ENCODE measurements around the gene EML3.
"Not testable (repeated sequence)": the region's sequence is repeated elsewhere in the genome, so short reads cannot be mapped to it uniquely, and the experiment has no call there.

The EML3 gene

DNA sequence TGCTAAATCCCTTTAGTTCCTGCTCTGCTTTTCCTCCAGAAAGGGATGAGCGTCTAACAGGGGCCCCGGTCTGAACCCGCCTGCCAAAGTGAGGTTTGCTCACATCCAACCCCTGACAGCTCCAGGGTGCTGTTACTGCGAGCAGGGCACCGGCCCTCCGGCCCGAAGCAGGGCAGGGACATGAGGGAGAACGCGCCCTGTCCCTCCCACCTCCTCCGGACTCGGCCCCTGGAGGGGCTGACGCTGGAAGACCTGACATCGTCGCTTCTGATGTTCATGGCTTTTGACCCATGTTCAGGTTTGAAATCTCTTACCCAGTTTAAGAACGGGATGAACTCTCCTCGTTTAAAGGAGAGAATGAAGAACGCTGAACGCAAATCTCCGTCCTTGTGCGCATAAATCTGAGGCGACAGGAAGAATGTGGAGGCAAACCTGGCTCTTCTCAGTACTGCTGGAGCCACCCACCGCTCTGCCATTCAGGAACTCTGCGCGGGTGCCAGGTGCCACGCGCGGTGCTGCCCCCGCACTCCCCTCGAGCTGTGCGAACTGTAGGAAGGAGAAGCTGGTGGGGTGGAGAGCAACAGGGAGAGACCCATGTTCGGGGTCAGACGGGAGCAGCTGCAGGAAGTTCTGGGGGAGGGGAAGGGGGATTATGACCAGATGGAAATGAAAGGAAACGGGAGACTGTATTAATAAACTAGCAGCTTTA is 38.1 kb downstream of the EML3 start:
- H3K4me1 ChIP-seq (ENCODE audit: control insufficient read depth, insufficient read depth, low read length) = peaks cover 7% of the 10 kb centered on the region
- no peaks in the 10 kb centered on the region for H3K9me3 ChIP-seq (ENCODE audit: control insufficient read depth, insufficient read depth, low read length)
- no peaks in the 10 kb centered on the region for H3K27me3 ChIP-seq (ENCODE audit: control insufficient read depth, insufficient read depth, low read length)
- H3K4me3 ChIP-seq (ENCODE audit: low read depth, low read length) = peak overlapping the region; percentile 100
- peak overlapping the region; percentile 87 for H3K9ac ChIP-seq (ENCODE audit: low read depth, low read length)
- peaks cover 67% of the 10 kb centered on the region for H3K36me3 ChIP-seq (ENCODE audit: control insufficient read depth, insufficient read depth, low read length)

DNA sequence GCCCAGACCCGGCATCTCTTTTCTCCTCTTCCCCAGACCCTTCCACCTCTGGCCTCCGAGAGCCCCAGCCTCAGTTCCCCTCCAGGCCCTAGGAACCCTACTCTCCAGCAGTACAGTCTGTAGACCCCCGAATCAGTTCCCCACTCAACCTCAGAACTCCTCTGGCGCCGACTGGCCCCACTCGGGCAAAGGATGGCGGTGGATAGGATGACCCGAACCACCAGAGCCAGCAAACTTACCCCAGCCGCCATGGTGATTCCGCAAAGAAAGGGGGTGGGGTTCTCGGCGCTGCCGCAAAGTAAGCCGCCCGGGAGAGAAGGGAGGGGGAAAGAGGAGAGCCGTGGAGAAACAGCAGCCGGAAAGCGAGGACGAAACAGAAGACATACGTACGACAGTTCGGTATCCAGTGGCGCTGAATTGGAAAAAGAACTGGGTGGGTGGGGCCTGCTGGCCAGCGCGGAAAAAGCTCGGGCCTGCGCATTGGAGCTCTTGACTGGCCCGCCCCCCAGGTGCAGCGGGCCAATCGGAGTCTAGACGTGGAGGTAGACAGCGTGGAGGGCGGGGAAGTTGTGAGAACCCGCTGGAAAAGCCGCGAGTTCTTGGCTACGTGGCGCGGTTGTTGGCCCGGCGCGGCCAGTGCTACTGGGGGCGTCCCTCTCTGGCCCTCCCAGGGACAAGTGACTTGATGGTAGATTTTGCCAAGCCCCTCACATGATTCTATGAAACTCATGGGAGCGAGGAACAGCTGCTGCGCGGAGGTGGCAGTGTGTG is 38.8 kb downstream of the EML3 start, which contains the start of gene EEF1G:
EEF1G (minus strand) TSS at position 300 of the 771 bp plus-strand sequence; CDS start at position 251, 49 bp downstream.
- Histone ChIP-seq H3K4me3 (ENCODE audit: low read depth, low read length) (peak within 1 kb of the TSS; percentile 100), H3K27me3 (ENCODE audit: control insufficient read depth, insufficient read depth, low read length) (no peaks in the 10 kb centered on the region), H3K9ac (ENCODE audit: low read depth, low read length) (peak within 1 kb of the TSS; percentile 100), H3K4me1 (ENCODE audit: control insufficient read depth, insufficient read depth, low read length) (peaks cover 7% of the 10 kb centered on the region), H3K9me3 (ENCODE audit: control insufficient read depth, insufficient read depth, low read length) (no peaks in the 10 kb centered on the region), H3K36me3 (ENCODE audit: control insufficient read depth, insufficient read depth, low read length) (peaks cover 71% of the 10 kb centered on the region)

DNA sequence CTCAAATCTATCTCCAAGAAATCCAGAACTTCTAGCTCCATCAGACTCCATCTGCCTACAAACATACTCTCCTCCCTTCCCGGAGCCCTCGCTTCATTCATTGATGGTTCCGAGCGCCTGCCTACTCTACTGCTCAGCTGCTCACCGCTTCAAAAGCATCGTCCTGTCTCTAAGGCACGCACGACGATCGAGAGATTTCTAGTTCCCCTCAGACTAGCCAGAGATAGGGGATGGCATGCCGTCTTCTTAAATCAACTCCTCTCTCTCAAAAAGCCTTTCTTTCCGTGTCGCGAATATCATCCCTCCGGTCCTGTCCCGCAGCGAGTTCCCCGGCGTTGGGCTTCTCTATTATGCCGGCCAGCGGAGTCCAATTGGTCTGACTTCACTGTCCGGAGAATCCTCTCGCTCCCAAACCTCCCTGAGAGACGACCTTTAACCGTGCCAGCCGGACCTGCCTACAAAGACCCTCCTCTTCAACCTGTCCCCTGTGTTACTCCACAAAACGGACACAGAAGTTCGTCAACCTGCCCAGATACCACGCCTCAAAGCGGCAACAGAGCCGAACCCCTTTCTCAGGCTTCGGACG is 39.5 kb downstream of the EML3 start:
- Histone ChIP-seq H3K27me3 (ENCODE audit: control insufficient read depth, insufficient read depth, low read length) (no peaks in the 10 kb centered on the region), H3K4me3 (ENCODE audit: low read depth, low read length) (peak overlapping the region; percentile 100), H3K9me3 (ENCODE audit: control insufficient read depth, insufficient read depth, low read length) (no peaks in the 10 kb centered on the region), H3K4me1 (ENCODE audit: control insufficient read depth, insufficient read depth, low read length) (peaks cover 7% of the 10 kb centered on the region), H3K36me3 (ENCODE audit: control insufficient read depth, insufficient read depth, low read length) (peaks cover 69% of the 10 kb centered on the region), H3K9ac (ENCODE audit: low read depth, low read length) (peak overlapping the region; percentile 100)

DNA sequence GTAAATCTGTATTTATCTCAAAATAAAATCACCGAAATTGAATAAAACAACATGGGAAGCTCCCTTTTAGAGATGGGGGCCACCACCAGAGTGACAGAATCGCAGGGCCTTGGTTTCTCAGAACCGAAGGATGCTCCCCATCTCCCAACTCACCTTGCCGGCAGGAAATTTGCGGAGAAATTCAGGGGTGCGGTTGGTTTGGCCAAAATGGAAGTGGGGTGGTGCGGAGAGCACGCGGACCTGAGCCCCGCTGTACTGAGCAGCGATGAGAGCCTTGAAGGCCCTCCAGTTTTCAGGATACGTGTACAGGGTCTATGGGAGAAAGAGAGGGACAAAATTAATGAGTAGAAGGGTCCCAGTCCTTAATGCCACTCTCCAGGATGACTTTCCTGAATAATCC is 40.1 kb downstream of the EML3 start:
- no peaks in the 10 kb centered on the region for H3K27me3 ChIP-seq (ENCODE audit: control insufficient read depth, insufficient read depth, low read length)
- H3K4me3 ChIP-seq (ENCODE audit: low read depth, low read length) = peak overlapping the region; percentile 100
- peaks cover 69% of the 10 kb centered on the region for H3K36me3 ChIP-seq (ENCODE audit: control insufficient read depth, insufficient read depth, low read length)
- no peaks in the 10 kb centered on the region for H3K9me3 ChIP-seq (ENCODE audit: control insufficient read depth, insufficient read depth, low read length)
- peaks cover 7% of the 10 kb centered on the region for H3K4me1 ChIP-seq (ENCODE audit: control insufficient read depth, insufficient read depth, low read length)
- peak overlapping the region; percentile 100 for H3K9ac ChIP-seq (ENCODE audit: low read depth, low read length)

DNA sequence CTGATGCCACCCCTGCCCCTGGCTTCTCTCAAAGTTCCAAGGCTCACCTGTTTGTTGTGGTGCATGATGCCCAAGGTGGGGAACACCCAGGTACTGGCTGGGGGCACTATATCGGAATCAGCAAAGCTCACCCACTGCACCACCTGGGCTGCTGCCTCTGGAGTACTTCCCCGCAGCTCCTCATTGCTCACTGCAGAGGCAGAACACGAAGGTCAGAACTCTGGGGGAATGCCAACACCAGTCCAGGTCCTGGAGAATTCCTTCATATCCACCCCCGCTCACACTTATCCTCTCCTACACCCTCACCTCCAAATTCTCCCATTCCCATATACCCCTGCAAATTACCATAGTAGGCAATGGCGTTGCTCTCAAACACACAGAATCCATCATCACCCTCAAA is 41.1 kb downstream of the EML3 start:
- H3K4me1 ChIP-seq (ENCODE audit: control insufficient read depth, insufficient read depth, low read length) = not testable (repeated sequence)

DNA sequence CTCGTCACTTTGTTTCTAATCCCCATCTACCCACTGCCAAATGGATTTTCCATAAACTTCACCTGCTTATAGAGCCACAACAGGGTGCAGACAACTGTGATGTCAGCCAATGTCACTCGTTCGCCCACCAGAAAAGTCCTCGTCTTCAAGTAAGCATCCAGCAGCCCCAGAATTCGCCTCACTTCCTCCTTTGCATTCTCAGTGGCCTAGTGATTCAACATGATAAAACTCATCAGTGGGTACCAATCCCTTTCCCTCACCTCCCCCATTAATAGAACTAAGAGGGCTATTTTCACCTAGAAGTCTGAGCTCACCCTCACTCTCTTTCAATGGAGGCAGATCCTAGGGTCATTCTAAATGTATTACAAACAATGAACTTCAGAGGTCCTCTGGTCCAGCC is 41.7 kb downstream of the EML3 start:
- H3K9me3 ChIP-seq (ENCODE audit: control insufficient read depth, insufficient read depth, low read length); H3K4me1 ChIP-seq (ENCODE audit: control insufficient read depth, insufficient read depth, low read length); H3K27me3 ChIP-seq (ENCODE audit: control insufficient read depth, insufficient read depth, low read length); H3K4me3 ChIP-seq (ENCODE audit: low read depth, low read length); H3K9ac ChIP-seq (ENCODE audit: low read depth, low read length): not testable (repeated sequence)
- peaks cover 68% of the 10 kb centered on the region for H3K36me3 ChIP-seq (ENCODE audit: control insufficient read depth, insufficient read depth, low read length)

More for the DNA sequence above, 41.1 kb downstream of the EML3 start:
- Histone ChIP-seq H3K4me3 (ENCODE audit: low read depth, low read length) (peak overlapping the region; percentile 100), H3K9ac (ENCODE audit: low read depth, low read length) (peak overlapping the region; percentile 8), H3K36me3 (ENCODE audit: control insufficient read depth, insufficient read depth, low read length) (peaks cover 68% of the 10 kb centered on the region)
- not testable (repeated sequence) for H3K9me3 ChIP-seq (ENCODE audit: control insufficient read depth, insufficient read depth, low read length); H3K27me3 ChIP-seq (ENCODE audit: control insufficient read depth, insufficient read depth, low read length)

DNA sequence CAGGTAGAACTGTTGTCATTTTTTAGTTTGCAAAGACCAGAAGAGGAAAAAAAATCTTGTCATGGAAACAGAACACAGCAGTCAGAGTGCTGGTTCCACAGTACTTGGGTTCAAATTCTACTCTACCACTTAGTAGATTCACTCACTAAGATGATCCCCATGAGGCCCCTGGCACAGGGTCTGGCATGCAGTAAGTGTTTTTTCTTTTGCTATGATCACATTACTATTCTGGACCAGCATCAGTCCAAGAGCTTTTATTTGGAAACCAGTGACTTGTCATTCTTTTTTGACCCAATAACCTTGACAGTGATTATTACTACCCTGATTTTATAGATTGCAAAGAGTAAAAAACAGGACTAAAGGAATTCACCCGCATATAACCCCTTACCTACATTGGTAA is 43.0 kb downstream of the EML3 start:
- no peaks in the 10 kb centered on the region for H3K27me3 ChIP-seq (ENCODE audit: control insufficient read depth, insufficient read depth, low read length)
- peaks cover 7% of the 10 kb centered on the region for H3K4me1 ChIP-seq (ENCODE audit: control insufficient read depth, insufficient read depth, low read length)
- H3K4me3 ChIP-seq (ENCODE audit: low read depth, low read length) = no peak overlapping the region
- no peaks in the 10 kb centered on the region for H3K9me3 ChIP-seq (ENCODE audit: control insufficient read depth, insufficient read depth, low read length)
- no peak overlapping the region for H3K9ac ChIP-seq (ENCODE audit: low read depth, low read length)
- H3K36me3 ChIP-seq (ENCODE audit: control insufficient read depth, insufficient read depth, low read length) = peaks cover 71% of the 10 kb centered on the region

DNA sequence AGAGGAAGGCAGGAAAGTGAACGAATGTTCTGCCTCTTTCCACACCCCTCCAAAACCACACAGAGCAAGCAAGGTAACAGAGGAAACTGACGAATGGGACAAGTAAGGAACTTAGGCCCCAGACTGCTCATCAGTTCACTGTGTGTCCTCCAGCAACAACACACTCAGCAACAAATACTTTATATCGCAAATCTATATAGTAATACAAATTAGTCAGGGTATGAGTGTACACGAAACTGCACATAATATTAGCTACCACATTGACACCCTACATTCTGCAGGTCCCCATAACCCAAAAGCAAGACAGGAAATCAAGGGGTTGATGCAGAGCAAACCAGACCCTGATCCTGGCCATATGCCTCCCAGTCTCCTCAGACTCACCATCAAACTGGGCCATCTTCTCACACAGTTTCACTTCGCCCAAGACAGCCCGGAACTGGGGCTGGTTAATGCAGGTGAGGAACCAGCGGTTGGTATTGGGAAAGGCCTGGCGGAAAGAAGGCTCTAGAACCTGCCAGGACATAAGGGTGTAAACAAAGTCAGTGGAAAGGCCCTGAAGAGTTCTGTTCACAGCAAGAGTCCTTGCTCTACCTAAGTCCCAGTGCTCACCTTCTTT is 45.4 kb downstream of the EML3 start:
- Histone ChIP-seq H3K36me3 (ENCODE audit: control insufficient read depth, insufficient read depth, low read length) (peaks cover 73% of the 10 kb centered on the region), H3K4me1 (ENCODE audit: control insufficient read depth, insufficient read depth, low read length) (peaks cover 4% of the 10 kb centered on the region), H3K27me3 (ENCODE audit: control insufficient read depth, insufficient read depth, low read length) (no peaks in the 10 kb centered on the region), H3K9me3 (ENCODE audit: control insufficient read depth, insufficient read depth, low read length) (no peaks in the 10 kb centered on the region), H3K4me3 (ENCODE audit: low read depth, low read length) (no peak overlapping the region), H3K9ac (ENCODE audit: low read depth, low read length) (no peak overlapping the region)

DNA sequence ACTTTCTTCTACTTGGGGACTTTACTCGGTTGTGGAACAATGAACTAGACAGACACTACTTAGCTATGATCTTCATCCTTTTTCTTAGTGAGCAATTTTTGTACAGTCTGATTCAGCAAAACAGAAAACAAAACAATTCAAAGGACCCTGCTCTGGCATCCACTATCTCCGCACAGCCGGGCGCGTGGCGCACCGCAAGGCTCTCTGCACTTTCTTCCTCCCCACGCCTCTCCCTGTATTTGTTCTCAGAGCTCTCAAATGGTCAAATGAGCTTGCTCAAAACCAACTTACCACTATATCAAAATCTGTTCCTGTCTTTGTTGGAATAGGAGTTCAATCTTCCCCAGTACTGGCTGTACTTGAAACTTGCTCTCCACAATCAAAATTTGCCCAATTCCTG is 46.3 kb downstream of the EML3 start:
- Histone ChIP-seq H3K27me3 (ENCODE audit: control insufficient read depth, insufficient read depth, low read length) (no peaks in the 10 kb centered on the region), H3K36me3 (ENCODE audit: control insufficient read depth, insufficient read depth, low read length) (peaks cover 65% of the 10 kb centered on the region), H3K4me3 (ENCODE audit: low read depth, low read length) (no peak overlapping the region), H3K9ac (ENCODE audit: low read depth, low read length) (no peak overlapping the region), H3K4me1 (ENCODE audit: control insufficient read depth, insufficient read depth, low read length) (peaks cover 2% of the 10 kb centered on the region), H3K9me3 (ENCODE audit: control insufficient read depth, insufficient read depth, low read length) (no peaks in the 10 kb centered on the region)

DNA sequence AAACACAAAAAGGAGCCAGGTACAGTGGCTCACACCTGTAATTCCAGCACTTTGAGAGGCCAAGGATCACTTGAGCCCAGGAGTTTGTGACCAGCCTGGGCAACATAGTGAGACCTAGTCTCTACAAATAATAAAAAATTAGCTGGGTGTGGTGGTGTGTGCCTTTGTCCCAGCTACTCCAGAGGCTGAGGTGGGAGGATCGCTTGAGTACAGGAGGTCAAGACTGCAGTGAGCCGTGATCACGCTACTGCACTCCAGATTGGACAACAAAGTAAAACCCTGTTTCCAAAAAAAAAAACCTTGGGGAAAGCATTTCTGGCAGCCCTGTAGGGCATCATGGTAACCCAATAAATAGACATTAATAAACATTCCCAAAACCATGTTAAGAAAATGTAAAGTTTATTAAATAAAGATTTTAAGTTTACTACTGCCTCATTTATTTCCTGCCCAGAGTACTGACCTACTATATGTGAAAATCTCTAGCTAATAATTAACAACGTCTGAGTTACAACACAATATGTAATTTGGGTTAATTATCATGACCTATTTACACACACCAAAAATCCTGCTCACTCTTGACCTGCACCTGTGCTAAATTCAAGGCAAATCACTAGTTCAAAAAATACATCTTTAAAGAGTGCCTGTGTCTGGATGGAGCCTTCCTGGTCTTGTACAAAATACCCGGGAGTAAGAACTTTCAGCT is 47.3 kb downstream of the EML3 start:
- no peaks in the 10 kb centered on the region for H3K27me3 ChIP-seq (ENCODE audit: control insufficient read depth, insufficient read depth, low read length)
- H3K36me3 ChIP-seq (ENCODE audit: control insufficient read depth, insufficient read depth, low read length) = peaks cover 56% of the 10 kb centered on the region
- H3K9me3 ChIP-seq (ENCODE audit: control insufficient read depth, insufficient read depth, low read length) = no peaks in the 10 kb centered on the region
- no peak overlapping the region for H3K4me3 ChIP-seq (ENCODE audit: low read depth, low read length)
- no peak overlapping the region for H3K9ac ChIP-seq (ENCODE audit: low read depth, low read length)
- peaks cover 9% of the 10 kb centered on the region for H3K4me1 ChIP-seq (ENCODE audit: control insufficient read depth, insufficient read depth, low read length)

DNA sequence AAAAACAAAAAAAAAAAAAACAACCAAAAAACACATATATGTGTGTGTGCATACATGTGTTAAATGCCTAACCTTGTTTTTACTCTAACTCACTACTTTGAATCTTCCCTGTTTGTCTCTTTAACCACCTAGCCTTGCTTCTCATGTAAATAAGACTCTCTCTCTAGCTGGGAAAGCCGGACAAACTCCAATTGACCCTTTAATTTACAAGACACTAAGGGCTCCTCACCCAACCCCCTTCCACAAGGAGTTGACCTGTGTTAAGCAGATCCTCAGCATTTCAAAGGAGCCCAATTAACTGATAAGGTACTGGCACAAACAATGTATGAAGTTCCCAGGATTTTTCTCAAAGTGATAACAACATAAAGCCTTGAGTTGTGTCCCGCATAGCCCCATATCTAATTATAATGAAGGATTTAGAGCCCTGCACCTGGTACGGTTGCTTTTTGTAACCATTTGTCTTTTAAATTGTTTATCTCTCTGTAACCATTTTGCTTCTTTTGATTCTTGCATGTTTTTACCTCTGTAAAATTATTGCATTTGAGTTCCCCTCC is 50.8 kb downstream of the EML3 start:
- not testable (repeated sequence) for H3K27me3 ChIP-seq (ENCODE audit: control insufficient read depth, insufficient read depth, low read length); H3K9me3 ChIP-seq (ENCODE audit: control insufficient read depth, insufficient read depth, low read length); H3K9ac ChIP-seq (ENCODE audit: low read depth, low read length); H3K4me3 ChIP-seq (ENCODE audit: low read depth, low read length)
- peaks cover 28% of the 10 kb centered on the region for H3K4me1 ChIP-seq (ENCODE audit: control insufficient read depth, insufficient read depth, low read length)
- peaks cover 49% of the 10 kb centered on the region for H3K36me3 ChIP-seq (ENCODE audit: control insufficient read depth, insufficient read depth, low read length)

All from iPS-15b (cell line).